HG03064 (cell line): ENCODE data around the gene DOCK3.
"Not testable (repeated sequence)": the region's sequence is repeated elsewhere in the genome, so short reads cannot be mapped to it uniquely, and the experiment has no call there.

Source experiments
- ATAC-seq: cut with Tn5 transposase; IDR thresholded peaks from one replicate; pipeline ENCODE4 v1.9.1; 2021; ENCODE audit warnings: low read depth; ENCODE audit not compliant: unreplicated experiment

DOCK3 gene

DNA sequence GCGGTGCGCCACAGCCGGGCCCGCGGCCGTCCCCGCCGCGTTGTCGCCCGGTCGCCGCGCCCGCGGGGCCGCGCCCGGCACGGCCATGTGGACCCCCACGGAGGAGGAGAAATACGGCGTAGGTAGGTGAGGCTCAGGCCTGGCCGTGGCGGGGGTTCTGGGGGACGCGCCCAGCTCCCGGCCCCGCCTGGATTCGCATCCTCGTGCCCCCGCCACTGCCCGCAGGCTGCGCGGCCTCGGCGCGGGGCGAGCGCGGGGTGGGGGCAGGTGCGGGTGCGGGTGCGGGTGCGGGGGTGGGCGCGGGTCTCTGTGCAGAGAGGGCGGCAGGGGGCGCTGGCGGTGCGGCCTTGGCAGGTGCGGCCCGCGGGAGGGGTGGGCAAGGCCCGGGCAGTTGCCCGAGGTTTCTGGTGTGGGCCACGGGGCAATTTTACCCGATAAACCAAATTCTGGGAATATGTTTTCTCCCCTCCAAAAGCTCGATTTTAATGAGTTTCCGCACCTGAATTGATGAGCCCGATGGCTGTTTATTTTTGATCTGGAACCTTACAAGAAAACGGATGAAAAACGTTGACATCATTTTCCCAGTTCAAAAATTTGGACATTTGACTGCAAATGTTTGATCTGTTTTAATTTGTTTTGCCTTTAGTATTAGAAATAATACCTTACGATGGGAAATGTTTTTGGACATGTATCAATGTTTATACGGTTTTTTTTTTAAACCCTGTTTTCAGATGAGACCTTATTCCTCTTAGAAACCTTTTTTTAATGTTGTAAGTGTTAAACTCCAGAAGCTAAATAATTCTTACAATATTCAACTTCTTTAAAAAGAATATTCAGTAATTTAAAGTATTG, 678 bp downstream of the DOCK3 start:
- ATAC-seq: no peak

DNA sequence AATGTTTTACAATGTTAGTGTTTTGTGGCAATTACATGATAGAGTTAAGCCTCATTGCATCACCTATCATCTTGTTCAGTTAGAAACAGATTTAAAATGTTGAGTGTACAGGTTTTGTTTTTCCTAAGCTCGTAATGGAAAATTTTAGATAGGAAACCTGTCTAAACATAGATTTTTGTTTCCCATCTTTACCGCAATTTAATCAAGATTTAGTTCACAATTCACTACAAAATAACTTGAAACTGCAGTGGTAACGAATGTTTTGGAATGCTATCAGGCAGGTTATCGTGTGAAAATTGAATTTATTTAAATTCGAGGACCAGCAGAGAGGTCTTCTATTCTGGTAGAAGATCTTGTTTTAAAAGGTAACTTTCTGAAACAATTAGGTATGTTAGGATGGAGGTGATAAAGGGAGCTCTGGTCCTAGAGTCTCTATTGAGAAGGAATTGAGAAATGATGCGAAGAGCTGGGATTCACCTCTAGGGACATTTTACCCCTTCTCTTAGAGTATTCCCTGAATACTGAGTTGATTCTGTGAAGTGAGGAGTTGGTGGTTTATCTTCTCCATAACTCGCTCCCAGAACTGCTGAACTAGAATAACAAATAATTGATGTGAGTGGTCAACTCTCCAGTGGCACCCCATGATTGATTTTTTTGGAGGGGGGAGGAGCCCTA, 1.4 kb downstream of the DOCK3 start:
- no peak for ATAC-seq

DNA sequence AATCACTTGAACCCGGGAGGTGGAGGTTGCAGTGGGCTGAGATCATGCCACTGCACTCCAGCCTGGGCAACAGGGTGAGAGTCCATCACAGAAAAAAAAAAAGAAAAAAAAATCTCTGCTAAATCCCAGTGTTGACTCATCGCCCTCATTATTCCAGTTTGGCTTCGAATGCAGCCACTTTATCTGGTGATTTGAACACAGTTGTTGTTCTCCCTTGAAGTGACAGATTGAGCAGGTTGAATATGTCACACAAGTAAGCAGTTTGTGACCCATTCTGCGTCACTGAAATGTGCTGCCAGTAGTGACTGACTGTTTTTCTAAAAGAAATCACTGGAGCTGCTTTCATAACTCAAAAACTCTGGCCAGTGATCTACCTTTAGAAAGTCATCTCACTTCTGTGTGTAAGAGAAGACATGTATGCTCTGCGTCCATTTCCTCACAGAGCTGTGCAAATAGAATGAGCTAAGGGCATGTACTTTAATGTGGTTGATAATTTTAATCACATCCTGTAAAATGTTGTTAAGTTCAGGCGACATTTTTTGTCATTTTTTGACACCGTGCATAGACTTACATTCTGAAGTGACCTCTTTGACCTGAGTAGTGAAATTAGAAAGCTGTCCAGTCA, 12.5 kb downstream of the DOCK3 start:
- ATAC-seq: no peak

DNA sequence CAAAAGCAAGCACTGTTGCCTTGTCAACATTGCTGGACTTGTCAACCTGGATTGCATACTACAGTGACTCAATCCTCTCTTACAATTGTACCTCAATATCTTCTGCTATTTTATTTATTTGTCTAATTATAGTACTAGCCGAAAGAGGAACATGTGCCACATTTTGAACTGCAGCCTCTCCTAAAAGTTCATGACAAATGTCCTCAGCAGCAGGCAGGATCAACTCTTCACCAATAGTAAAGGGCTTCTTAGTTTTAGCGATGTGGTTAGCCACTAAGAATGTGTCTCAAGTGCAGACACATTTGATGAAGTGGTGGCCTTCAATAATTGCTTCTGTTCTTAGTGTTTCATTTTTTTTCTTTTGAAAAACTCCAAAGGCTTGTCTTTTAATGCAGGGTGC, 13.2 kb downstream of the DOCK3 start:
- ATAC-seq: no peak

DNA sequence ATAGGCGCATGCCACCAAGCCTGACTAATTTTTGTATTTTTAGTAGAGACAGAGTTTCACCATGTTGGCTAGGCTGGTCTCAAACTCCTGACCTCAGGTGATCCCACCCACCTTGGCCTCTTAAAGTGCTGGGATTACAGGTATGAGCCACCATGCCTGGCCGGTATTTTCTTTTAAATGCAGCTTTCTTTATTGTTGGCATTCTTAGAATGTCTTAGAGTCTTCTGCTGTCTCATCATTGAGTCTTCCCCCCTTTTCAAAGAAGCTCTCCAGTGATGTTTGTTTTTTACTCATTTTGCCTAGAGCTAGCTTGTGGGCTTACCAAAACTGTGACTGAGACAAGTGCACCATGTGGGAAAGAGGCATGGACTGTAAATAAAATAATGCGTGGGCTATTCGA, 13.9 kb downstream of the DOCK3 start:
- not testable (repeated sequence) for ATAC-seq

DNA sequence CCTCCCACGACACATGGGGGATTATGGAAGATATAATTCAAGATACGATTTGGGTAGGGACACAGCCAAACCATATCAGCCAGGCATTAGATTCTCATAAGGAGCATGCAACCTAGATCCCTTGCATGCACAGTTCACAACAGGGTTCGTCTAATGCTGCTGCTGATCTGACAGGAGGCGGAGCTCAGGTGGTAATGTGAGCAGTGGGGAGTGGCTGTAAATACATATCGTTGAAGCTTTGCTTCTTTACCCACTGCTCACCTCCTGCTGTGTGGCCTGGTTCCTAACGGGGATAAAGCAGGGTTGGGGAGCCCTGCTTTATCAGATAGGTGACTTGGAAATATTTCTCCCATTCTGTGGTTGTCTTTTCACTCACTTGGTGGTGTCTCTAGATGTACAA, 14.8 kb downstream of the DOCK3 start:
- no peak for ATAC-seq

DNA sequence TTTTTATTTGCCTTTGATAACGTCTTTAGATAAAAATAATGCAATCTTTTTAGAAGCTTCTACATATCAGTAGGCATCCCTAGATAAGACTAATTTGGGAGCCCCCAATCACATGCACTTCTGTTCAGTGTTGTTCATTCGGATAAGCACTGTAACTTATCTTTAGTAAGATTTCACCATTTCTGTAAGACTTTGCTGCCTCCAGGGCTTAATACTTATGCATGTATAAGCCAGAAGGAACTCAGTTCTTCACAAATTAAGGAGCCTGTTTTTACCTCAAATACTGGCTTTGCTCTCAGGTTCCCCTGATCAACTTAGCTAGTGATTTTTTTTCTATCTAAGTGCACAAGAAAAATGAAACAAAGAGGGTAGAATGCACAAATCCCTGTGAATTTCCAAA, 20.3 kb downstream of the DOCK3 start:
- no peak for ATAC-seq

DNA sequence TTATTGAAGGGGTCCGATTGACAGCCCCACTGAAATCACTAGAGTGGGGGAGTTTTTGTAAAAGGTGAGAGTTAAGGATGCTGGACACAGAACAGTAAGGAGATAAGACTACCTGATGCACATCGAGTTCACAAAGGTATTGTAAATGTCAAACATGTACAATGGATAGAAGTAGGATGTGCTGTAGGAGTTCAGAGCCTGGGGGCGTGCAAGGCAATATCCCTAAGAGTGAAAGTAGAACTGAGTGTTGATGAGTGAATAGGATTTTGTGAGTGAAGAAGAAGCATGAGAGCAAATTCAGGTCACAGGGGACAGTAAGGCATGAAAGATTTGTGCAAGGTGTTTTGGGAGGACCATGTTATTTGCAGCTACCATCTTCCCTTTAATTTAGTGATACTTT, 21.5 kb downstream of the DOCK3 start:
- ATAC-seq: no peak

DNA sequence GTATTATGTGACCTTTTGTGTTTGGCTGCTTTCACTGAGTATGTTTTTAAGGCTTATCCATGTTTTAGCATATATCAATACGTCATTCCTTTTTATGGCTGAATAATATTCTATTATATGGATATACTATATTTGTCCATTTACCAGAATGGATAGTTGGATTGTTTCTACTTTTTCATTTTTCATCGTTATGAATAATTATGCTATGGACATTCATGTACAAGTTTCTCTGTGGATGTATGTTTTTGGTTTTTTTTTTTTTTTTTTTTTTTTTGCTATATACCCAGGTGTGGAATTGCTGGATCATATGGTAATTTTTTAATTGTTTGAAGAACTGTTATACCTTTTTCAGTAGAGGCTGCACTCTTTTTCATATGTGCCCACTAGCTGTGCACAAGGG, 23.5 kb downstream of the DOCK3 start:
- ATAC-seq: no peak

DNA sequence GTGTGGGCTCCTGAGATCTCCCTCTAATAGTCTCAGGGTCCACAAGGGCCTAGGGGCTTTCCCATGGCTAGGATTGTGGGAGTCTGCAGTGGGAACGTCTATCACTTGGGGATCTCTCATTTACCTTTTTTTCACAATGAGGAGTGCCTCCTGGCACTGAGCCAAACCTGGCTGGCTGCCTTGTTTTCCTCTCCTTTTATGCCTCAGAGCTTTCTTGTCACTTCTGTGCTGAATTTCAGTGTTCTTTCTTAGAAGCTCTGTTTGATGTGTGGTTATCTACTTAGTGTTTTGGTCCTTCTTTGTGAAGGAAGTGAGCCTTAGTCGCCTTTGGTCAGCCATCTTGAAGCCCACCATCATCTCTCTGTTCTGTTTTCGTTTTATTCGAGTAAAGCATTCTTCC, 33.9 kb downstream of the DOCK3 start:
- no peak for ATAC-seq

DNA sequence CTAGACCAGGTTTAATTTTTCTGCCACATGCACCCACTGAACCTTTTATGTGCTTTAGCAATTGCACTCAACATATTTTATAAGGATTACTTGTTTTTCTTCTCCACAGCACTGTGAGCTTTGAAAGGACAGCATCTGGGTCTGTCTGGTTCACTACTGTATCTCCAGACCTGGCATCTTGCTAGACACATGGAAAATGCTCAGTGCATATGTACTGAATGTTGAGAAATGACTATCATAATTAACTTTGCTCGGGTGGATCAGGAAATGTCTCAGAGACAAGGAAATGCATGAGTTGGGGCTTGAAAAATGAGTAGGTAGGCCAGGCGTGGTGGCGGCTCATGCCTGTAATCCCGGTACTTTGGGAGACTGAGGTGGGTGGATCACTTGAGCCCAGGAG, 40.2 kb downstream of the DOCK3 start:
- no peak for ATAC-seq

DNA sequence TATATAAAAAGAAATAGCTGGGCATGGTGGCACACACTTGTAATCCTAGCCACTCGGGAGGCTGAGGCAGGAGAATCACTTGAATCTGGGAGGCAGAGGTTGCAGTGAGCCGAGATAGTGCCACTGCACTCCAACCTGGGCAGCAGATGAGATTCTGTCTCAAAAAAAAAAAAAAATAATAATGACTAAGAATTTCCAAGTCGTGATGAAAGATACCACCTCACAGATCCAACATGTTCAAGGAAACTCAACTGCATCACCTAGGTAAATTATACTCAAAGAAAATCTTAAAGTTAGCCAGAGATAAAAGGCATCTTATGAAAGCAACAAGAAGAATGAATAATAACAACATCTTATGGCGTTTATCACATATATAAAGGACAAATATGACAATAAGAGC, 50.1 kb downstream of the DOCK3 start:
- ATAC-seq: no peak

DNA sequence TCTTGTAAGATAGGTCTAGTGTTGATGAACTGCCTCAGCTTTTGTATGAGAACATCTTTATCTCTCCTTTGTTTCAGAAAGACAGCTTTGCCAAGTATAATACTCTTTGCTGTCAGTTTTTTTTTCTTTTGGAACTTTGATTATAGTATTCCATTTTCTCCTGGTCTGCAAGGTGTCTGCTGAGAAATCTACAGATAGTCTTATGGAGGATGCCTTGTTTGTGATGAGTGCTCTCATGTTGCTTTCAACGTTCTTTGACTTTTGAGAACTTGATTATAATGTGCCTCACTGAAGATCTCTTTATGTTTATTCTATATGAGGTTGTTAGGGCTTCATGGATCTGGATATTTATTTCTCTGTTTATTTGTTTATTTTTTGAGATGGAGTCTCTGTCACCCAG, 60.3 kb downstream of the DOCK3 start:
- no peak for ATAC-seq

DNA sequence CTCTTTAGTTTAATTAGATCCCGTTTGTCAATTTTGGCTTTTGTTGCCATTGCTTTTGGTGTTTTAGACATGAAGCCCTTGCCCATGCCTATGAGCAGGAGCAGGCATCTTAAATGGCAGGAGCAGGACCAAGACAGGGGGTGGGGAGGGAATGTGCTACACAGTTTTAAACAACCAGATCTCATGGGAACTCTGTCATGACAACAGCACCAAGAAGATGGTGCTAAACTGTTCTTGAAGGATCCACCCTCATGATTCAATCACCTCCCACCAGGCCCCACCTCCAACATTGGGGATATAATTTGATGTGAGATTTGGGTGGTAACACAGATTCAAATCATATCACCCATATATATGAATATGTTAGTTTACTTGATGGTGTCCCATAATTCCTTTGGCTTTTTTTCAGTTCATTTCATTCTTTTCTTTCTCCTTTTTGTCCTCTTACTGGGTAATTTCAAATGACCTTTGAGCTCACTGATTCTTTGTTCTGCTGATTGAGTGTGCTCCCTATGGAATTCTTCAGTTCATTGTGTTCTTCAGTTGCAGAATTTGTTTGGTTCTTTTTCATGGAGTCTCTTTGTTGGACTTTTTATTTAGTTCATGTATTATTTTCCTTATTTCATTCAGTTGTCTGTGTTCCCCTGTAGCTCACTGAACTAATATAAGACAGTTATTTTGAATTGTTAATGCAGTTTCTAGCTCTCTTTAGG, 62.6 kb downstream of the DOCK3 start:
- ATAC-seq: no peak

DNA sequence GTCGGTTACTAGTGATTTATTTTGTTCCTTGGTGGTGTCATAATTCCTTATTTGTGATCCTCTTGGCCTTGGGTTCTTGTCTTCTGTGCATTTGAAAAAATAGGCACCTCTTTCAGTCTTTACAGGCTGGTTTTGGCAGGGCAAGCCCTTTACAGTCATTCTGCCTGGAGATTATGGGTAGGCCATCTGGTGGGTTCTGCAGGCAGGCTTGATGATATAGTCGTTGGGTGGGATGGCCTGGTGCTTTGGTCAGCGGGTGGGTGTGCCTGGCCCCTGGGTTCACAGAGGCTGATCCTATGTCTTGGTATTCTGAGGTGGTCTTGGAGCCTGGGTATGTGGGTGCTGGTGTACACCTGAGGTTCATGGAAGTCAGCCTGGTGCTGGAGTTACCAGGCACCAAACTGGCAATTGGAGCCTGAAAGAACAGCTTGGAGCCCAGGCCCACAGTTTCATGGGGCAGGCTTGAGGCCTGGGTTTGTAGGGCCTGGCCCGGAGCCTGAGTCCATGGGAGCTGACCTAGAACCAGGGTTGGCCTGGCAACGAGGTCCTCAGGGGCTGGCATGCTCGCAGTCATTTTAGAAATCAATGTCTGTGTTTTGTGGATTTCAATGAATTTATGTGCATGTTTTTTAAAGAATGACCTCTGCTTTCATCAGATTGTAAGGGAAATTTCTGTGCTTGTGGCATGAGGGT, 63.3 kb downstream of the DOCK3 start:
- no peak for ATAC-seq

DNA sequence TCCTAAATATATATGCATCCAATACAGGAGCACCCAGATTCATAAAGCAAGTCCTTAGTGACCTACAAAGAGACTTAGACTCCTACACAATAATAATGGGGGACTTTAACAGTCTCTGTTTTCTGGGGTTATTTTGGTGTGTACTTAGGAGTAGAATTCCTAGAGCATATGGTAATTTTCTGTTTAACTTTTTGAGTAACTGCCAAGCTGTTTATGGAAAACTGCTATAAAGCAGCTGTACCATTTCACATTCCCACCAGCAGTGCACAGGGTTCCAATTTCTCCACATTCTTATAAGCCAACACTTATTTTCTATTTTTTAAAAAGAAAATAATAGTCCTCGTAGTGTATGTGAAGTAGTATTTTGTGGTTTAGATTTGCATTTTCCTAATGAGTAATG, 68.9 kb downstream of the DOCK3 start:
- ATAC-seq: no peak

DNA sequence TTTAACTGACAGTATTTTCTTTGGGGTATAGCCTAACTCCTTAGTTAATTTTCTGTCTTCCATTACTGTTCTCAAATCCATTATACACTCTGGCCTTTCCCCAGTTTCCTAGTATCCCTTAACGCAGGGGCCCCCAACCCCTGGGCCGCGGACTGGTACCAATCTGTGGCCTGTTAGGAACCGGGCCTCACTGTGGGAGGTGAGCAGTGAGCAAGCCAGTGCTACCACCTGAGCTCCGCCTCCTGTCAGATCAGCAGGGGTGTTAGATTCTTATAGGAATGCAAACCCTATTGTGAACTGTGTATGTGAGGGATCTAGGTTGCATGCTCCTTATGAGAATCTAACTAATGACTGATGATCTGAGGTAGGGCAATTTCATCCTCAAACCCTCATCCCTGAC, 75.1 kb downstream of the DOCK3 start:
- no peak for ATAC-seq

DNA sequence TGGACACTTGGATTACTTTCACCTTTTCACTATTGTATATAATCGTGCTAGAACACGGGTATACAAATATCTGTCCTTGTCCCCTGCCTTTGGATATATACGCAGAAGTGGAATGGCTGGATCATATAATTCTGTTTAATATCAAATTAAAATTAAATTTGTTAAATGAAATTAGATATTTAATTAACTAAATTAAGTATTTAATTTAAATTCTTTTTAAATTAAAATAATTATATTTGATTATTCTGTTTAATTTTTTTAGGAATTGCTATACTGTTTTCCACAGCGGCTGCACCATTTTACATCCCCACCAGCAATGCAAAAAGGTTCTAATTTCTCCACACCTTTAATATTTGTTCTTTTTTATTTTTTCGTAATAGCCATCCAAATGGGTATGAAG, 84.3 kb downstream of the DOCK3 start:
- ATAC-seq: no peak

DNA sequence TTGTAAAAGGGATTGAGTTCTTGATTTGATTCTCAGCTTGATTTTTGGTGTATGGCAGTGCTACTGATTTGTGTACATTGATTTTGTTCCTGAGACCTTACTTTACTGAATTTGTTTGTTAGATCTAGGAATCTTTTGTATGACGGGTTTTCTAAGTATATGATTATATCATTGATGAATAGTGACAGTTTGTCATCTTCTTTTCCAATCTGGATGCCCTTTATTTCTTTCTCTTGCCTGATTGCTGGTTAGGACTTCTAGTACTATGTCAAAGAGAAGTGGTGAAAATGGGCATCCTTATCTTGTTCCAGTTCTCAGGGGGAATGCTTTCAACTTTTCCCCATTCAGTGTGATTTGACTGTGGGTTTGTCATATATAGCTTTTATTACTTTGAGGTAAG, 103.0 kb downstream of the DOCK3 start:
- no peak for ATAC-seq

DNA sequence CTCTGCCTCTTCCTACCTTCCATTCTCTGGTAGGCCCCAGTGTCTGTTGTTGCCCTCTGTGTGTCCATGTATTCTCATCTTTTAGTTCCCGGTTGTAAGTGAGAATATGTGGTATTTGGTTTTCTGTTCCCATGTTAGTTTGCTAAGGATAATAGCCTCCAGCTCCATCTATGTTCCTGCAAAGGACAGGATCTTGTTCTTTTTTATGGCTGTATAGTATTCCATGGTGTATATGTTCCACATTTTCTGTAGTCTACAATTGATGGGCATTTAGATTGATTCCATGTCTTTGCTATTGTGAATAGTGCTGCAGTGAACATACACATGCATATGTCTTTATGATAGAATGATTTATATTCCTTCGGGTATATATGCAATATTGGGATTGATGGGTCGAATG, 107.0 kb downstream of the DOCK3 start:
- ATAC-seq: not testable (repeated sequence)

DNA sequence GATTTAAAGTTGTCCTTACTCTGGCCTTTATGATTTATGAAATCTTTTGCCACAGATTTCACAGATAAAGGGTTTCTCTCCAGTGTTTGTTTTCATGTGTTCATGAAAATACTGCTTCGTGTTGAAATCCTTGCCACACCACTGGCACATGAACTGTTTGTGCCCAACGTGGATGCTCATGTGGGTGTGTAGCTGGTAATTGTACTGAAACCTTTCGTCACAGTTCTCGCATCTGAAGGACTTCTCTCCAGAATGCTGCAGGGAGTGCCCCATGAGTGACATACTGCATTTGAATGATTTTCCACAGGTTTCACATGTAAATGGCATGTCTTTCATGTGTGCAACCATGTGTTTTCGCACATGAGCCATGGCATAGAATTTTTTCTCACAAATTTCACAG, 111.9 kb downstream of the DOCK3 start:
- no peak for ATAC-seq
